Neural progenitor cell (in vitro differentiated cells): ENCODE results near the gene CHMP6.
A peak's percentile ranks its signal among the peaks of the same experiment; 100 is the strongest.

ENCODE experiments used
- EZH2 ChIP-seq: fragments of 200-600 bp; sonication (generic); IDR thresholded peaks from 2 replicates; pipeline ENCODE4 v1.6.1; 2017; ENCODE audit warnings: antibody characterized with exemption, mild to moderate bottlenecking, moderate library complexity
- TF ChIP-seq, protein P1 (sequence below): fragments of 200-600 bp; sonication (generic); IDR thresholded peaks from 2 replicates; pipeline ENCODE4 v1.5.1; 2017; ENCODE audit warnings: antibody characterized with exemption, mild to moderate bottlenecking

DNA sequence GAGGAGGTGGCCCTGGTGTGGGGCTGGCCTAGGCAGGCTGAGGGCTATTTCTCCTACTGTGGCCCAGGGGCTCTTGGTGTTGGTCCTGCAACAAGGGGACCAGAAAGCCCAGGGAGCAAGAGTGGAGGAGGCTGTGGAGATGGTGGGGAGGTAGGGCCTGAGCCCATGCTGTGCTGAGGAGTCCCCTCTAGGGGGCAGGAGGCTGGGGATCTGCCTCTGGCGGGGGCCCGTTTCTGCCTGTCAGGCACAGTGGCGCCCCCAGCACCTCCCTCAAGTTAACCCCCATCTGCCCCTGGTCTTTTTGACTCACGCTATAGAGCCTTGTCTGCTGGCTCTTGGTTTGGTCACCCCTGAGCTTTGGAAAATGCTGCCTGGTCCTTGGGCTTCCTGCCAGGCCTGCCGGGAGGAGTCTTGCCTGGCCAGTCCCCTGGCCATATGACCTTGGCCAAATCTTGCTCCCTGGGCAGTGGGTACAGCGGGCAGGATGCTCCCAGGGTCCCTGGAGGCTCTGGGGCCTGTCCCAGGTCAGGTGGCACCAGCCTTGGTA lies 49.2 kb downstream of the CHMP6 start:
- no peak for TF ChIP-seq EZH2
- TF ChIP-seq, protein P1, sequence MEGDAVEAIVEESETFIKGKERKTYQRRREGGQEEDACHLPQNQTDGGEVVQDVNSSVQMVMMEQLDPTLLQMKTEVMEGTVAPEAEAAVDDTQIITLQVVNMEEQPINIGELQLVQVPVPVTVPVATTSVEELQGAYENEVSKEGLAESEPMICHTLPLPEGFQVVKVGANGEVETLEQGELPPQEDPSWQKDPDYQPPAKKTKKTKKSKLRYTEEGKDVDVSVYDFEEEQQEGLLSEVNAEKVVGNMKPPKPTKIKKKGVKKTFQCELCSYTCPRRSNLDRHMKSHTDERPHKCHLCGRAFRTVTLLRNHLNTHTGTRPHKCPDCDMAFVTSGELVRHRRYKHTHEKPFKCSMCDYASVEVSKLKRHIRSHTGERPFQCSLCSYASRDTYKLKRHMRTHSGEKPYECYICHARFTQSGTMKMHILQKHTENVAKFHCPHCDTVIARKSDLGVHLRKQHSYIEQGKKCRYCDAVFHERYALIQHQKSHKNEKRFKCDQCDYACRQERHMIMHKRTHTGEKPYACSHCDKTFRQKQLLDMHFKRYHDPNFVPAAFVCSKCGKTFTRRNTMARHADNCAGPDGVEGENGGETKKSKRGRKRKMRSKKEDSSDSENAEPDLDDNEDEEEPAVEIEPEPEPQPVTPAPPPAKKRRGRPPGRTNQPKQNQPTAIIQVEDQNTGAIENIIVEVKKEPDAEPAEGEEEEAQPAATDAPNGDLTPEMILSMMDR = peak; percentile 52
